Measurements from ENCODE around the gene C1orf52. TPM values are rescaled to one million over a fixed set of nuclear protein-coding genes. Genes with fewer than 3 reads are reported as not detected.
A peak's percentile ranks its signal among the peaks of the same experiment; 100 is the strongest.

The C1orf52 gene
- total RNA-seq, 1 donor from 2014 or later, result 6.3 TPM

DNA sequence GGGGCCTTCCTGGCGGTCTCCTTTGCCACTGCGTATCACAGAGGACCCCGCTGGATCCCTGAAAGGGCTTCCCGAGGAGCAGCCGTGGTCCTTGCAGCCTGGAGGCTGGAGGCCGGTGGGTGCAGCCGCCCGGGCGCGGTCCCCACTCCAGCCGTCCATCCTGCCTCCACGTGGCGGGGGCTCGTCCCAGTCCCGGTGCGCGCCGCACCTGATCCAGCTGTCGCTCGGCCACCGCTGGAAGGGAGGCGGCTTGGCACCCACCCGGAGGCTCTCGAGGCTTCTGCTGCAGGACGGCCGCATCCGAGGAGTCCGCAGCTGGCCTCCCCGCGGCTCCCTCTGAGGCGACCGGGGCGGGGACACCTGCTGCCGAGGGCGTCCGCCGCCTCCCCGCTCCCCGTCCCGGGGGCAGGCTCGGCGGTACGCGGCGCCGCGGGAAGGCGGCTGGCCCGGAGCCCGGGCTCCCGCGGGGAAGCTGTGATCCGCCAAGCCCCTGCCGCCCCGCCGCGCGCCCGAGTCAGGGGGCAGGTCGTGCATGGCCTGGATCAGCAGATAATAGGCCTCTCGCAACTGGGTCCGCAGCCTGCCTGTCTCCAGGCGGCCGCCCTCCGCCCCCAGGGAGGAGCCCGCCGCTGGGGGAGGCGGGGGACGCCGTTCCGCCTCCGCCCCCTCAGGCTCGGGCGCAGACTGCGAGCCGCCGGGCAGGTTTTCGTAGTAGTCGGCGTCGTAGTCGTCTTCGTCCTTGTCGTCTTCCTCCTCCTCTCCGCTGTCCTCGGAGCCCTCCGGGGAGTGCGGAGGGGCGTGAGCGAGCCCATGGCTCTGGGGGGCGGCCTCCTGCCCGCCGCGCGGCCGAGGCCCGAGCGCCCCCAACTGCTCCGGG, 58.8 kb downstream of the C1orf52 start, which contains the start of gene SYDE2:
SYDE2 (minus strand) TSS at position 554 of the 877 bp plus-strand sequence; CDS start at position 534, 20 bp downstream.
- peaks cover 0 to 9% (median 0%) of the 10 kb centered on the region in 3 donors for H3K27me3 ChIP-seq (ENCODE audit: control insufficient read depth in 3 of 3, insufficient read depth in 3 of 3, low read length in 3 of 3)
- peak within 1 kb of the TSS; percentile 84 to 87 (median 87) for H3K9ac ChIP-seq (ENCODE audit: low read depth in 1 of 3, low read length in 3 of 3)
- peak within 1 kb of the TSS; percentile 89 for H3K27ac ChIP-seq (ENCODE audit: low read depth, low read length)
- peaks cover 4 to 11% (median 5%) of the 10 kb centered on the region in 3 donors for H3K4me1 ChIP-seq (ENCODE audit: control insufficient read depth in 3 of 3, insufficient read depth in 3 of 3, low read length in 3 of 3)
- no peaks in the 10 kb centered on the region for H3K36me3 ChIP-seq (ENCODE audit: control insufficient read depth in 3 of 3, insufficient read depth in 3 of 3, low read length in 3 of 3)
- peak within 1 kb of the TSS; percentile 84 to 87 (median 87) for H3K4me3 ChIP-seq (ENCODE audit: low read length in 3 of 3)
- H3K9me3 ChIP-seq (ENCODE audit: control insufficient read depth in 3 of 3, low read length in 3 of 3), result no peaks in the 10 kb centered on the region

Small RNA genes within 50 kb of the gene (small RNA-seq; reads per million reads assigned to genes)
- gene RF00019, result not detected

Other genes with a start within 250 kb of the C1orf52 start
- gene MCOLN3, start 211.2 kb downstream of the C1orf52 start, total RNA-seq, result 0.52 TPM
- 5.2 TPM for gene SYDE2, start 58.6 kb downstream of the C1orf52 start, total RNA-seq
- 15.7 TPM for gene BCL10, start 17.0 kb upstream of the C1orf52 start, total RNA-seq
- gene DDAH1, start 205.5 kb upstream of the C1orf52 start, total RNA-seq, result 12.0 TPM

Measured in skeletal muscle tissue (tissue), 5 donors.